Measurements from ENCODE around the gene GRAMD1A. TPM values are rescaled to one million over a fixed set of nuclear protein-coding genes. Genes with fewer than 3 reads are reported as not detected.

GRAMD1A gene
- total and polyA plus RNA-seq, 9 of the 15 experiments (the other 6 are each of a cell fraction or from before 2014, with no cell fraction given): 1.4 to 63.8 (median 38.5) TPM

GRCh38 chr19:35042954-35043604 lies 43.0 kb downstream of the GRAMD1A start (continued):
- TF ChIP-seq CREB5 (CRISPR knock-in tag; IDR thresholded peaks at IDR 0.05) (no peak), ZFPM2 (CRISPR knock-in tag; IDR thresholded peaks at IDR 0.05) (no peak), CBX1 (IDR thresholded peaks at IDR 0.05; ENCODE audit: low read depth) (no peak), HCFC1 (IDR thresholded peaks at IDR 0.05; ENCODE audit: low read depth, low read length) (no peak), KLF6 (CRISPR knock-in tag; IDR thresholded peaks at IDR 0.05; ENCODE audit: borderline replicate concordance) (no peak), L3MBTL2 (IDR thresholded peaks at IDR 0.05) (no peak), CTCFL (IDR thresholded peaks at IDR 0.05; ENCODE audit: borderline replicate concordance, insufficient read depth, low read depth, low read length, poor library complexity, severe bottlenecking) (no peak), ZBTB12 (CRISPR knock-in tag; IDR thresholded peaks at IDR 0.05) (no peak), NR1H2 (CRISPR knock-in tag; IDR thresholded peaks at IDR 0.05) (no peak)
